NB4 (cell line): ENCODE data around the gene IL15RA.

ENCODE experiments used
- CTCF ChIP-seq: IDR thresholded peaks from one replicate; pipeline ENCODE4 v1.5.1; 2012; ENCODE audit warnings: low read depth, low read length
- MAX ChIP-seq: IDR thresholded peaks from 2 replicates; pipeline ENCODE4 v1.6.1; 2011; ENCODE audit warnings: low read depth, low read length
- MYC ChIP-seq: IDR thresholded peaks from 2 replicates; pipeline ENCODE4 v1.6.1; 2011; ENCODE audit warnings: low read depth, low read length
- POLR2A ChIP-seq: IDR thresholded peaks from 2 replicates; pipeline ENCODE4 v1.6.1; 2011; ENCODE audit warnings: mild to moderate bottlenecking; ENCODE audit not compliant: insufficient read length; ENCODE audit errors: extremely low read depth

- TF ChIP-seq CTCF (no peak), POLR2A (no peak), MAX (no peak), MYC (no peak)
Observed at GRCh38 chr10:5987747-5988146, 10.4 kb upstream of the IL15RA start.
